Mesothelial cell of epicardium (in vitro differentiated cells): Measurements from ENCODE around the gene CDCP1. TPM values are rescaled to one million over a fixed set of nuclear protein-coding genes. Genes with fewer than 3 reads are reported as not detected.
A peak's percentile ranks its signal among the peaks of the same experiment; 100 is the strongest.

ENCODE experiments used
- DNase-seq, 2 experiments: peaks; one replicate each; pipeline ENCODE4 v3.0.0; 2021; ENCODE audit warnings: low spot score in 2 of 2; ENCODE audit not compliant: unreplicated experiment in 2 of 2
- H3K27ac Mint-ChIP-seq: 2 replicates; pipeline ENCODE4 v1.8.0; 2021; ENCODE audit warnings: mixed read lengths
- H3K27me3 Mint-ChIP-seq: 2 replicates; pipeline ENCODE4 v1.8.0; 2021; ENCODE audit warnings: low read depth, mixed read lengths
- H3K36me3 Mint-ChIP-seq: 2 replicates; pipeline ENCODE4 v1.8.0; 2021; ENCODE audit warnings: mixed read lengths
- H3K4me1 Mint-ChIP-seq: 2 replicates; pipeline ENCODE4 v1.8.0; 2021; ENCODE audit warnings: mixed read lengths
- H3K4me3 Mint-ChIP-seq: 2 replicates; pipeline ENCODE4 v1.8.0; 2021; ENCODE audit warnings: mild to moderate bottlenecking, moderate library complexity, mixed read lengths
- H3K9me3 Mint-ChIP-seq: 2 replicates; pipeline ENCODE4 v1.8.0; 2021; ENCODE audit warnings: mixed read lengths
- total RNA-seq: library from RNA; stranded (reverse); gene quantifications from 3 replicates; pipeline ENCODE4 v1.2.1, GENCODE V29; 2021
- TF ChIP-seq, protein P1 (sequence below): fragments of 200-600 bp; sonication (generic); IDR thresholded peaks from one replicate; pipeline ENCODE4 v1.5.0; 2021; ENCODE audit warnings: antibody characterized with exemption; ENCODE audit not compliant: unreplicated experiment

The CDCP1 gene
- total RNA-seq, 1 donor from 2014 or later, result 1.3 TPM

DNA sequence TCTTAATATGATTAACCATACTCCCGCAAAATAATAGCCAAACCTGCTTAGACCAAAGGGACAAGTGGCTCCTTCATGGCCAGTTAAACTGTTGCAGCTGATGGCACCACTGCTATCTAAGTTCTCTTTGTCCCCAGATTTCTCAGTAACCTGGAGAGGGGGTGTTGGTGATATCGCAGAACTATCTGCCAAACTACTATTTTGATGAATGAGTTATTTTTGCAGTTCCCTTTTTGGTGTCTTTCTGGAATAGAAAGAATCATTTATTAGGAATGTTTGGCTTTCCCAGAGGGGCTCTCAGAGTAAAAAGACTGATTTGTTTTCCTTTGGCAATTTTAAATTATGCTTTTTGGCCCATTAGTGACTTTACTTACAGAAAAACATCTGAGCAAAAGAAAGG, 87.0 kb downstream of the CDCP1 start:
- Mint-ChIP-seq H3K27ac (no peak overlapping the region), H3K4me3 (no peak overlapping the region), H3K36me3 (no peaks in the 10 kb centered on the region), H3K9me3 (no peaks in the 10 kb centered on the region), H3K4me1 (peaks cover 38% of the 10 kb centered on the region), H3K27me3 (no peaks in the 10 kb centered on the region)
- no peak for DNase-seq
- TF ChIP-seq, protein P1, sequence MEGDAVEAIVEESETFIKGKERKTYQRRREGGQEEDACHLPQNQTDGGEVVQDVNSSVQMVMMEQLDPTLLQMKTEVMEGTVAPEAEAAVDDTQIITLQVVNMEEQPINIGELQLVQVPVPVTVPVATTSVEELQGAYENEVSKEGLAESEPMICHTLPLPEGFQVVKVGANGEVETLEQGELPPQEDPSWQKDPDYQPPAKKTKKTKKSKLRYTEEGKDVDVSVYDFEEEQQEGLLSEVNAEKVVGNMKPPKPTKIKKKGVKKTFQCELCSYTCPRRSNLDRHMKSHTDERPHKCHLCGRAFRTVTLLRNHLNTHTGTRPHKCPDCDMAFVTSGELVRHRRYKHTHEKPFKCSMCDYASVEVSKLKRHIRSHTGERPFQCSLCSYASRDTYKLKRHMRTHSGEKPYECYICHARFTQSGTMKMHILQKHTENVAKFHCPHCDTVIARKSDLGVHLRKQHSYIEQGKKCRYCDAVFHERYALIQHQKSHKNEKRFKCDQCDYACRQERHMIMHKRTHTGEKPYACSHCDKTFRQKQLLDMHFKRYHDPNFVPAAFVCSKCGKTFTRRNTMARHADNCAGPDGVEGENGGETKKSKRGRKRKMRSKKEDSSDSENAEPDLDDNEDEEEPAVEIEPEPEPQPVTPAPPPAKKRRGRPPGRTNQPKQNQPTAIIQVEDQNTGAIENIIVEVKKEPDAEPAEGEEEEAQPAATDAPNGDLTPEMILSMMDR, result no peak

DNA sequence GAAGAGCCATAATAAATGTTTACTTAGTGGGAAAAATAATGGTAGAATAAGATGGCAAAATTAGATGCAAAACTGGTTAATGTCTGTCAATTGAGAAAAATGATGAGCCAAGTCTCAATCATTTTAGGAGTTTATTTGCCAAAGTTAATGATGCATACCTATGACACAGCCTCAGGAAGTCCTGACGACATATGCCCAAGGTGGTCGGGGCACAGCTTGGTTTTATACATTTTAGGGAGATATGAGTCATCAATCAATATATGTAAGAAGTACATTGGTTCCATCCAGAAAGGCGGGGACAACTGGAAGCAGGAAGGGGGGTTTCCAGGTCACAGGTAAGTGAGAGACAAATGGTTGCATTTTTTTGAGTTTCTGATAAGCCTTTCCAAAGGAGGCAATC, 88.6 kb downstream of the CDCP1 start:
- no peak overlapping the region for H3K4me3 Mint-ChIP-seq
- H3K27ac Mint-ChIP-seq, result peak overlapping the region; percentile 74
- no peaks in the 10 kb centered on the region for H3K27me3 Mint-ChIP-seq
- H3K9me3 Mint-ChIP-seq, result no peaks in the 10 kb centered on the region
- H3K4me1 Mint-ChIP-seq, result peaks cover 38% of the 10 kb centered on the region
- H3K36me3 Mint-ChIP-seq, result no peaks in the 10 kb centered on the region
- TF ChIP-seq, protein P1, result no peak
- no peak for DNase-seq

DNA sequence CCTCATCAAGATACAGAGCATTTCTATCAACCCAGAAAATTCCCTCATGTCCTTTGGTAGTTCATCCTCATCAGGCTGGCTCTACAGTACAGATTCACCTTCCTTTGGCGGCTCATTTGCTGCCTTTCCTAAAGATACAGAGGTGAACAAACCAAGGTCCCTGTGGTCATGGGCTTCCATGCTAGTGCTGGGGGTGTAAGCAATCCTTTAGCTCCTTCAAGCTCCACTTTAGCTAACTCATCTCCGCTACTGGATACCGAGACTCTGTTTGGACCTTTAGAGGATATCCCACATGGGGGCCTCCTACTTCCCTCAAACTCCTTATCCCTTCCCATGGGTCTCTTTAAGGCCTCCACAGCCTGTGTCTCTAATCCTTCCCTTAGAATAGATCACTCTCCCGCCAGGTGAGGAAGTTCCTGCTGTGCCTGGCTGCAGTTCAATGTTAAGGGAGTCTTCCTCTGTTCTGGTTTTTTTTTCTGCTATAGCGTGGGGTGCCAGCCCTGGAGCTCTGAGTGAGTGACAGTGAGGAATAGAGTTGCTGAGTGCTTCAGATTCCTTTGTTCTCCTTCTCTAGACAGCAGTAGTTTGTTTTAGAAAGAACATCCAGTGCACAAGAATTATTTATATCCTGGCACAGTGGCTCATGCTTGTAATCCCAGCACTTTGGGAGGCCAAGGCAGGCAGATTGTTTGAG, 89.4 kb downstream of the CDCP1 start:
- H3K27me3 Mint-ChIP-seq, result no peaks in the 10 kb centered on the region
- TF ChIP-seq, protein P1, result no peak
- no peak overlapping the region for H3K4me3 Mint-ChIP-seq
- DNase-seq, result no peak
- H3K4me1 Mint-ChIP-seq, result peaks cover 38% of the 10 kb centered on the region
- peak overlapping the region; percentile 74 for H3K27ac Mint-ChIP-seq
- no peaks in the 10 kb centered on the region for H3K9me3 Mint-ChIP-seq
- no peaks in the 10 kb centered on the region for H3K36me3 Mint-ChIP-seq

DNA sequence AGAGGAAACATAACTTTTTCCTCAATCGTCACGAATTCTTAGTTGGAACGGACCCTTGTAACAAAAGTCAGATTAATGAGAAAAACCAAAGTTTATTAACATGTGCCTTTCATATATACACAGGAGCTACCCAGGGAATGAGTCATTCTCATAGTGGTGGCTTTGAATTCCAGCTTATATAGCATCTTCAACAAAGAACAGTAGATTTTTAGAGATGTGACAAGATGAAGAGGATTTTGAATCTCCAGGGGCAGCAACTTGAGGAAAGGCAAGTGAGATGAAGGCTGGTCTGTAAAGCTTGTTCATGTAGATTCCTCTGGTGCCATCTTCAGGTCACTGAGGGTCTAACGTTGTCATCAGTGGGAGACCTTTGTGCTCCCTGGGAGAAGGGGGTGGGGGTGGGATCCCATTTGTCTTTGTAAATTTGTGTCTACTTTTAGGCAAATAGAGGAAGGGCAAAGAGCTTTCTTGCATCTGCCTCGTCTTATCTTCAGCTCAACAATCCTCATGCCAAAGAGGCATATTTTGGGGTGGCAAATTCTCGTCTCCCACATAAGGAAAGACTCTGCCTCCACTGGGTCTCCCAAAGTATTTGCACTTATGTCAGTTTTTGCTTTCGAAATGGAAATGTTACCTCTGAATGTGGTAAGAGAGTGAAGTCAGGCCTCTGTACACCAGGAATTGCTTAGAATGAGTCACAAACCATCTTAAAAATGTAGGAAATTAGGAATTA, 90.6 kb downstream of the CDCP1 start:
- TF ChIP-seq, protein P1, result no peak
- no peak overlapping the region for H3K4me3 Mint-ChIP-seq
- H3K27me3 Mint-ChIP-seq, result peaks cover 2% of the 10 kb centered on the region
- DNase-seq, result no peak
- no peak overlapping the region for H3K27ac Mint-ChIP-seq
- H3K4me1 Mint-ChIP-seq, result peaks cover 38% of the 10 kb centered on the region
- no peaks in the 10 kb centered on the region for H3K36me3 Mint-ChIP-seq
- H3K9me3 Mint-ChIP-seq, result no peaks in the 10 kb centered on the region

DNA sequence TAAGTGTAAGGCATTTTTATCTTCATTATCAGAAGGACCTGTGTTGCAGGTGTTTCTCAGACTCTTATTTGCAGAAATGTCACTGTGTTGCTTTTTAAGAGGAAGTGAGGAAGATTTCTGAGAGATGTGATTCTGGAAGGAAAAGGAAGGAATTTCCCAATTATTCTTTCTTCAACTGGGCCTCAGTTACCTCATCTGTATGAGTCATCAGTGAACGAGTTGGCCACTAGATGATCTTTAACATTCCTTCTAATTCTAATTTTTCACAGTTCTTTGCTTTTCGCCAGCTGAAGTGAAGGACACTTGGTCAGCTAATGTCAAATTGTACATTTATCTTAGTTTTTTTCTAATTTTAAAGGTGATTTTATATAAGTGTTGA, 91.2 kb downstream of the CDCP1 start:
- Mint-ChIP-seq H3K36me3 (no peaks in the 10 kb centered on the region), H3K27ac (no peak overlapping the region), H3K27me3 (peaks cover 3% of the 10 kb centered on the region), H3K9me3 (no peaks in the 10 kb centered on the region), H3K4me1 (peaks cover 38% of the 10 kb centered on the region), H3K4me3 (no peak overlapping the region)
- no peak for DNase-seq
- TF ChIP-seq, protein P1, result no peak
